ENCODE measurements around the gene TP53RK. TPM values are rescaled to one million over a fixed set of nuclear protein-coding genes. Genes with fewer than 3 reads are reported as not detected.

TP53RK gene
- total RNA-seq, 1 experiment from 2014 or later: 21.5 TPM

DNA sequence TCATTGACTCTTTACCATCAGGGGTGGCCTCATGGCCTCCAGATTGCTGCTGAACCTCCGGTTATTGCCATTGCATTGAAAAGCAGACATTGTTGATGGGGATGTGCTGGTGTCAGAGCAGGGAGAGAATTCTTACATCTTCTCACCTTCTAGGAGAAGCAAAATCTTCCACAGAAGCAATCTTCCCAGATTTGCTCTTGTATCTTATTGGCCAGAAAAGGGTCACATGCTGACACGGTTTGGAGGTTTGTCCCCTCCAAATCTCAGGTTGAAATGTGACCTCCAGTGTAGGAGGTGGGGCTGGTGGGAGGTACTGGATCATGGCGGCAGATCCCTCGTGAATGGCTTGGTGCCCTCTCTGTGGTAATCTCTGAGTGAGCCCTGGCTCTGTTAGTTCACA is 10.7 kb downstream of the TP53RK start:
- Mint-ChIP-seq H3K9me3 (peaks cover under 1 to 3% of the 10 kb centered on the region in 2 experiments; a peak in 2 of 5 replicates), H3K4me1 (peaks cover 45 to 62% of the 10 kb centered on the region in 2 experiments), H3K27me3 (ENCODE audit: low read depth) (peaks cover 1% of the 10 kb centered on the region; the same call in 1 of the 2 replicates), H3K36me3 (ENCODE audit: insufficient read depth in 1 of 3, low read depth in 3 of 3) (peaks cover 13 to 36% (median 36%) of the 10 kb centered on the region in 3 experiments), H3K4me3 (no peak overlapping the region), H3K27ac (no peak overlapping the region)
- Histone ChIP-seq H4K20me1 (ENCODE audit: control insufficient read depth, insufficient read depth, insufficient read length) (peaks cover 2% of the 10 kb centered on the region), H3T11ph (ENCODE audit: low read length) (no peak overlapping the region), H3K27ac (ENCODE audit: insufficient read length, low read depth, low read length) (no peak overlapping the region), H3K9ac (ENCODE audit: extremely low read depth, insufficient read length, low read length) (no peak overlapping the region), H3K27me3 (ENCODE audit: insufficient read depth, low read length) (no peaks in the 10 kb centered on the region), H3K23ac (ENCODE audit: insufficient read length, low read depth, low read length) (no peak overlapping the region), H3K79me1 (ENCODE audit: insufficient read depth, low read depth, low read length, poor library complexity, severe bottlenecking) (peaks cover 7% of the 10 kb centered on the region), H2BK20ac (ENCODE audit: low read depth, low read length, poor library complexity, severe bottlenecking) (no peak overlapping the region), H3K56ac (ENCODE audit: insufficient read length, low read depth, low read length) (no peak overlapping the region), H3K23me2 (ENCODE audit: insufficient read length, low read depth, low read length, poor library complexity, severe bottlenecking) (peaks cover 1% of the 10 kb centered on the region), H3K18ac (ENCODE audit: insufficient read length, low read depth, low read length) (no peak overlapping the region), H2BK5ac (ENCODE audit: insufficient read length, low read length) (no peak overlapping the region), H3K4me2 (ENCODE audit: insufficient read depth, insufficient read length, low read length) (no peak overlapping the region), H4K91ac (ENCODE audit: insufficient read length, low read depth, low read length) (no peak overlapping the region), H4K8ac (replicated peaks; ENCODE audit: insufficient read length, low read depth, low read length) (no peak overlapping the region), H2BK15ac (ENCODE audit: low read depth, low read length) (no peak overlapping the region), H3K9me3 (ENCODE audit: control insufficient read depth, low read depth, low read length) (no peaks in the 10 kb centered on the region), H2BK120ac (ENCODE audit: low read depth, low read length, poor library complexity, severe bottlenecking) (no peak overlapping the region), H4K5ac (ENCODE audit: insufficient read length, low read depth, low read length) (no peak overlapping the region), H2AFZ (ENCODE audit: low read length) (no peak overlapping the region), H3K79me2 (ENCODE audit: insufficient read depth, low read length) (peaks cover 3% of the 10 kb centered on the region; the same call in 1 of the 2 replicates), H2BK12ac (ENCODE audit: insufficient read length, low read depth, low read length) (no peak overlapping the region), H3K4me1 (ENCODE audit: insufficient read depth, low read length) (peaks cover 10% of the 10 kb centered on the region; the same call in 1 of the 2 replicates), H2AK5ac (ENCODE audit: insufficient read length, low read length) (no peak overlapping the region), H3K14ac (ENCODE audit: insufficient read depth, low read length) (no peak overlapping the region), H3K4ac (ENCODE audit: low read depth, low read length) (no peak overlapping the region)
- no CpG with 5 or more reads among the region's 4 CpGs for WGBS (ENCODE audit: extremely low coverage, insufficient read length, low lambda C conversion rate)
- DNase-seq: no peak
- TF ChIP-seq, protein P1, sequence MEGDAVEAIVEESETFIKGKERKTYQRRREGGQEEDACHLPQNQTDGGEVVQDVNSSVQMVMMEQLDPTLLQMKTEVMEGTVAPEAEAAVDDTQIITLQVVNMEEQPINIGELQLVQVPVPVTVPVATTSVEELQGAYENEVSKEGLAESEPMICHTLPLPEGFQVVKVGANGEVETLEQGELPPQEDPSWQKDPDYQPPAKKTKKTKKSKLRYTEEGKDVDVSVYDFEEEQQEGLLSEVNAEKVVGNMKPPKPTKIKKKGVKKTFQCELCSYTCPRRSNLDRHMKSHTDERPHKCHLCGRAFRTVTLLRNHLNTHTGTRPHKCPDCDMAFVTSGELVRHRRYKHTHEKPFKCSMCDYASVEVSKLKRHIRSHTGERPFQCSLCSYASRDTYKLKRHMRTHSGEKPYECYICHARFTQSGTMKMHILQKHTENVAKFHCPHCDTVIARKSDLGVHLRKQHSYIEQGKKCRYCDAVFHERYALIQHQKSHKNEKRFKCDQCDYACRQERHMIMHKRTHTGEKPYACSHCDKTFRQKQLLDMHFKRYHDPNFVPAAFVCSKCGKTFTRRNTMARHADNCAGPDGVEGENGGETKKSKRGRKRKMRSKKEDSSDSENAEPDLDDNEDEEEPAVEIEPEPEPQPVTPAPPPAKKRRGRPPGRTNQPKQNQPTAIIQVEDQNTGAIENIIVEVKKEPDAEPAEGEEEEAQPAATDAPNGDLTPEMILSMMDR (conservative IDR thresholded peaks at IDR 0.05): no peak
